Stomach (tissue), 9 donors: ENCODE results near the gene TEX261. TPM values are rescaled to one million over a fixed set of nuclear protein-coding genes. Genes with fewer than 3 reads are reported as not detected.

Source experiments
- DNase-seq, 2 donors: peaks; one replicate each; pipeline versions ENCODE4 v3.0.0 to v3.0.0-alpha.2; 2013 to 2019
- H3K27ac ChIP-seq, 5 donors: fragments of 200-600 bp in 4 of 5; sonication (generic) in 4 of 5; one replicate each; pipeline ENCODE4 v1.5.1; 2013 to 2019; ENCODE audit warnings: mild to moderate bottlenecking in 1 of 5, moderate library complexity in 1 of 5
- H3K27me3 ChIP-seq, 3 donors: fragments of 200-600 bp; sonication (generic); one replicate each; pipeline ENCODE4 v1.5.1; 2017 to 2019; ENCODE audit warnings: mixed run types in 1 of 3
- H3K36me3 ChIP-seq, 4 donors: fragments of 200-600 bp; sonication (generic); 1 replicate in 3 of 4; 2 replicates in 1 of 4; pipeline ENCODE4 v1.5.1; 2016 to 2019
- H3K4me1 ChIP-seq, 4 donors: fragments of 200-600 bp; sonication (generic); one replicate each; pipeline ENCODE4 v1.5.1; 2016 to 2019
- H3K4me3 ChIP-seq, 4 donors: fragments of 200-600 bp; sonication (generic) in 3 of 4; one replicate each; pipeline ENCODE4 v1.5.1; 2016 to 2019; ENCODE audit warnings: mild to moderate bottlenecking in 1 of 4
- H3K9me3 ChIP-seq, 4 donors: fragments of 200-600 bp; sonication (generic); one replicate each; pipeline ENCODE4 v1.5.1; 2016 to 2019
- EP300 ChIP-seq: sonication (generic); formaldehyde crosslinking; IDR thresholded peaks from one replicate; pipeline ENCODE4 v1.6.1; 2017; ENCODE audit warnings: antibody characterized with exemption
- POLR2A ChIP-seq, 4 donors: fragments of 450-650 bp; IDR thresholded peaks; one replicate each; pipeline ENCODE4 v1.6.1; 2016; ENCODE audit warnings: antibody characterized with exemption in 4 of 4, control low read depth in 2 of 4, mild to moderate bottlenecking in 1 of 4, moderate library complexity in 1 of 4
- POLR2AphosphoS5 ChIP-seq, 3 donors: sonication (generic); formaldehyde crosslinking; IDR thresholded peaks; one replicate each; pipeline ENCODE4 v1.6.1; 2016; ENCODE audit warnings: antibody characterized with exemption in 3 of 3
- WGBS, 5 donors: extraction: QIAGEN DNeasy Blood & Tissue Kit in 3 of 5; methylation state at CpG; one replicate each; pipeline versions ENCODE4 v1.1.5 to v1.1.7; 2013 to 2018; 5-methylcytosine and 5-hydroxymethylcytosine counted together
- intact Hi-C: fragments of 100-400 bp; cut with DNase I; formaldehyde crosslinking; loops from one replicate; pipeline ENCODE4 v1.15.1; 2023; ENCODE audit warnings: low total_unique reads
- polyA plus RNA-seq, 3 donors: library from polyadenylated mRNA; stranded (reverse); fragments of 200-250 nt; gene quantifications; one replicate each; pipeline ENCODE4 v1.2.3, GENCODE V29; 2013
- total RNA-seq, 5 donors: library from RNA; depleted of rRNA; stranded (reverse); fragments of >200 nt; gene quantifications; one replicate each; pipeline versions ENCODE4 v1.1.0 to v1.2.3, GENCODE V29; 2014 to 2016
- TF ChIP-seq, protein P1 (sequence below), 7 experiments: fragments of 450-650 bp in 4 of 7; fragments of 200-600 bp in 3 of 7; sonication (generic) in 3 of 7; IDR thresholded peaks; one replicate each; pipeline ENCODE4 v1.5.1; 2016 to 2019; ENCODE audit warnings: antibody characterized with exemption in 7 of 7, control low read depth in 2 of 7, mild to moderate bottlenecking in 1 of 7
- donor health status: healthy with polysubstance abuse.
- donor health status: Bipolar disorder and iron deficiency.
- donor health status: healthy.

The TEX261 gene
- total and polyA plus RNA-seq, 8 donors: 5.2 to 39.1 (median 17.5) TPM

DNA sequence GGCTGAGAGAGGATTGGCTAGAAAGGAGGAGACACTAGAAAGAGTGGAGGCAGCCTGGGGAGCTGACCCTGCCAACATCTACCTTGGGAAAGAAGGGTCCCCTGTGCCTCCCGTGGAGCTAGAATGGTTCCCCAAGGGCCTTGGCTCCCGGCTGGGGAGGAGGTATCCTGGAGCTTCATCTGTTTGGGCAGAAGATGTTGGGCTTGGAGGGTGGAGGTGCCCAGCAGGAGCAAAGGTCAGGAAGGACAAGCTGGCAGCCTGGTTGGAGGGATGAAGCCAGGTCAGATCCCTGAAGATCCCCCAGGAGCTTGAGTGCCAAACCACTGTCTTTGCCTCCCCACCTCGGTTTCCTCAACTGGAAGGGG is 56.1 kb downstream of the TEX261 start:
- H3K4me3 ChIP-seq: no peak overlapping the region
- TF ChIP-seq POLR2AphosphoS5 (IDR thresholded peaks at IDR 0.05): no peak
- no peak for TF ChIP-seq POLR2A (IDR thresholded peaks at IDR 0.05)
- TF ChIP-seq, protein P1, sequence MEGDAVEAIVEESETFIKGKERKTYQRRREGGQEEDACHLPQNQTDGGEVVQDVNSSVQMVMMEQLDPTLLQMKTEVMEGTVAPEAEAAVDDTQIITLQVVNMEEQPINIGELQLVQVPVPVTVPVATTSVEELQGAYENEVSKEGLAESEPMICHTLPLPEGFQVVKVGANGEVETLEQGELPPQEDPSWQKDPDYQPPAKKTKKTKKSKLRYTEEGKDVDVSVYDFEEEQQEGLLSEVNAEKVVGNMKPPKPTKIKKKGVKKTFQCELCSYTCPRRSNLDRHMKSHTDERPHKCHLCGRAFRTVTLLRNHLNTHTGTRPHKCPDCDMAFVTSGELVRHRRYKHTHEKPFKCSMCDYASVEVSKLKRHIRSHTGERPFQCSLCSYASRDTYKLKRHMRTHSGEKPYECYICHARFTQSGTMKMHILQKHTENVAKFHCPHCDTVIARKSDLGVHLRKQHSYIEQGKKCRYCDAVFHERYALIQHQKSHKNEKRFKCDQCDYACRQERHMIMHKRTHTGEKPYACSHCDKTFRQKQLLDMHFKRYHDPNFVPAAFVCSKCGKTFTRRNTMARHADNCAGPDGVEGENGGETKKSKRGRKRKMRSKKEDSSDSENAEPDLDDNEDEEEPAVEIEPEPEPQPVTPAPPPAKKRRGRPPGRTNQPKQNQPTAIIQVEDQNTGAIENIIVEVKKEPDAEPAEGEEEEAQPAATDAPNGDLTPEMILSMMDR (IDR thresholded peaks at IDR 0.05): no peak
- no peak for TF ChIP-seq EP300
- no peak overlapping the region for H3K27ac ChIP-seq
- H3K4me1 ChIP-seq: no peaks in the 10 kb centered on the region
- WGBS, 5 donors: 36 to 84% (median 52%) methylated on average over 2 to 3 of the region's 3 CpGs
- H3K36me3 ChIP-seq: no peaks in the 10 kb centered on the region
- intact Hi-C loops: no loop called here
- H3K27me3 ChIP-seq: peaks cover 0 to 71% (median 6%) of the 10 kb centered on the region in 3 donors
- H3K9me3 ChIP-seq: no peaks in the 10 kb centered on the region
- no peak for DNase-seq

DNA sequence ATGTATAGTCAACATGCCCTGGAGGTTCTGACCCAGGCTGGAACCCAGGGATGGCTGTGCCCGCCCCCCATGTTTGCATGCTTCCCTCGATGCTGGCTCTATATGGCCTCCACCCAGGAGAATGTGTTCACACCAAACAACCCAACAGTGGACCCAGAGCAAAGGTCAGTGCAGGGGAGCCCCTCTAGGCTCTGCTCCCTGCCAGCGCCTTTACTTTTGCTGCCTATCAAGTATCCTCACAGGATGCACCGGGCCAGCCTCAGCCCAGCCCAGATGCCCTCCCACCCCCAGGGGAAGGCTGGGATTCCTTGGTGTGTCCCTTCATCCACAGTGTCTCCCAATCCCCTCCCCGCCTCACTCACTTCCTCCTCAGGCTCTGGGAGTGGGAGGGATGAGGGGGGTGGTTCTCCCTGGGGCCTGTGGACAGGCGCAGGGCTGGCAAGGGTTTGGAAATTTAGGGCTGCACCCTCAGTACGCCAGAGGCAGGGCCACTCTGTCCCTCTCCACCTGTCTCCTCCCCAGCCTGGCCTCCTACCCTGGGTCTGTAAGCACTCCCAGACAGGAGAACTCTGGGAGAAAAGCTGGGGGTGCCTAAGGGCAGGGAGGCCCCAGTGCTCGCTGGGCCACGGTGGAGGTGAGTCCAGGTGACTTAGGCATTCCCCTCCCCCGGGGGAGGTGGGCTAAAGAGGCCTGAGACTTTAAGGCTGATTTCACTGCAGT is 56.6 kb downstream of the TEX261 start:
- 60 to 69% (median 66%) methylated on average over 7 to 10 of the region's 10 CpGs for WGBS, 5 donors
- DNase-seq: no peak
- H3K36me3 ChIP-seq: no peaks in the 10 kb centered on the region
- H3K4me1 ChIP-seq: no peaks in the 10 kb centered on the region
- intact Hi-C loops: no loop called here
- no peaks in the 10 kb centered on the region for H3K9me3 ChIP-seq
- peaks cover 0 to 71% (median 6%) of the 10 kb centered on the region in 3 donors for H3K27me3 ChIP-seq
- no peak overlapping the region for H3K27ac ChIP-seq
- no peak overlapping the region for H3K4me3 ChIP-seq
- TF ChIP-seq EP300 (no peak), POLR2AphosphoS5 (IDR thresholded peaks at IDR 0.05) (no peak), POLR2A (IDR thresholded peaks at IDR 0.05) (no peak)
- TF ChIP-seq, protein P1 (IDR thresholded peaks at IDR 0.05): no peak

DNA sequence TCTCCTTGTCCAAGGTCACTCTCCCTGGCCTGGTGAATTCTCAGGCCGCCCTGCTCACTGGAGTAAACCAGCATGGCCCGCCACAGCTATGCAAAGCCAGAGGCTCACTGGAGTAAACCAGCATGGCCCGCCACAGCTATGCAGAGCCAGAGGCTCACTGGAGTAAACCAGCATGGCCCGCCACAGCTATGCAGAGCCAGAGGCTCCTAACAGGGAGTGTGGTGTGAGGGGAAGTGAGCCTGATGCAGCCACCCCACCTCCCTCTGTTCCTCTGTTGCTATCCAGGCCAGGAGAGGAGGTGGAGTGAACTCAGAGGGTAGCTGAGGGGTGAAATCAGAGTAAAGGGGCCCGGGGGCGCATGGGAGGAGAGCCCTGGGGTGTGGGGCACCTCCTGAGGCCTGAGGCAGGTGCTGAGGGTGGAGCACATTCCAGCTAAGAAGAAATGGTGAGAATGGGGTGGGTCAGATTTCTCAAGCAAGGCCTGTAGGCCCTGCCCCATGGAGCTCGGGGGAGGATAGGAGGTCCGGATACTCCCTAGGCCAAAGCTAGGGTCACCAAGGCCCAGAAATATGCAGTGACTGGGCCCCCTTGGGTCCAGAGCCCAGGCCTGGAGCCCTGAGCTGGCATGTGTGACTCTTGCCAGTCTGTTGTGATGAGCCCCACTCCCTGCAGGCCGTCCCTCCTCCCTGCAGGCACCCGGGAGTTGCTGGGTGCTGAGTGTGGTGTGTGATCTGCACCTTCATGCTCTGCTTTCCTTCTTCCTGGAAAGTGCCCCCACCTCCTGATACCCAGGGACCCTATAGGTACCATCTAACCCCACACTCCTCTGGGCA is 57.5 kb downstream of the TEX261 start:
- Histone ChIP-seq H3K9me3 (no peaks in the 10 kb centered on the region), H3K4me1 (no peaks in the 10 kb centered on the region), H3K27ac (no peak overlapping the region), H3K27me3 (peaks cover 0 to 77% (median 6%) of the 10 kb centered on the region in 3 donors), H3K4me3 (no peak overlapping the region), H3K36me3 (no peaks in the 10 kb centered on the region)
- DNase-seq: peak in 1 of 2 donors; percentile 33
- intact Hi-C loops: no loop called here
- 60 to 80% (median 75%) methylated on average over 5 to 10 of the region's 10 CpGs for WGBS, 5 donors
- TF ChIP-seq EP300 (no peak), POLR2A (IDR thresholded peaks at IDR 0.05) (no peak), POLR2AphosphoS5 (IDR thresholded peaks at IDR 0.05) (no peak)
- TF ChIP-seq, protein P1 (IDR thresholded peaks at IDR 0.05): no peak

DNA sequence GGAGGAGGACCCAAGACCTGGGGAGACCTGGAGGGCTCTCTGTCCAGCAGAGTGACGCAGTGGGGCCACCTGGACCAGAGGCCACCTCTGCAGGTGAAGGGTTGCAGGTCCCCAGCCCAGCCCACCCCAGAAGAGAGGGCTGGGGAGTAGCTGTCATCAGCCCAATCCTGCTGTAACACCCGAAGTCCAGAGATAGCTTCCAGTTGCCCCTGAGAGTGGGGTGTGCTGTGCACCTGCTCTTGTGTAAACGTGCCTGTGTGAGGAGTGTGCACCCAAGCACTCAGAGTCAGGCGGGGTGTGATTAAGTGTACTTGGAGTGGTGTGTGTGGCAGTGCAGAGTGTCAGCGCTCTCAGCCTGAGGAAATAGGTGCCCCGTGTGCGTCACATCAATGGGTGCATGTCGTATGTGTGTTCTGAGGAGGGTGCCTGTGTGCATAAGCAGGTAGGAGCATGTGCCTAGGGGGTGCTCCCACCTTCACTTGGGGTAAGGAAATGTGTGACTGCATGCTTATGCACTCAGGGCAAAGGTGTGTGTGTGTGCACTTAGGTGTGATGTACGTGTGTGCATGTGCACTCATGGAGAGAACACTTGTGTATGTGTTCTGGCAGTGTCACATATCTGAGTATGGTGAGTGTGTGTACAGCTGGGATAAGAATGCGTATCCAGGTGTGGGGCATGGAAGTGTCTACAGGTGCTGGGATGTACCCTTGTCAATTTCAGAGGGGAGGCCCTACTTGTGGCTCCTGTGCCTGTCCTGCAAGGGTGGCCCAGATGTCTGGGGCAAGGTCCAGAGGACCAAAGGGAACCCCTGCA is 58.3 kb downstream of the TEX261 start:
- DNase-seq: peak in 1 of 2 donors; percentile 32
- intact Hi-C loops: no loop called here
- H3K4me1 ChIP-seq: no peaks in the 10 kb centered on the region

More for the DNA sequence above, 58.3 kb downstream of the TEX261 start:
- Histone ChIP-seq H3K36me3 (no peaks in the 10 kb centered on the region), H3K4me3 (no peak overlapping the region), H3K27me3 (peaks cover 0 to 81% (median 6%) of the 10 kb centered on the region in 3 donors), H3K9me3 (no peaks in the 10 kb centered on the region), H3K27ac (no peak overlapping the region)
- WGBS, 5 donors: 64 to 71% (median 69%) methylated on average over 8 to 10 of the region's 10 CpGs
- TF ChIP-seq POLR2AphosphoS5 (IDR thresholded peaks at IDR 0.05): no peak
- TF ChIP-seq EP300: no peak
- no peak for TF ChIP-seq POLR2A (IDR thresholded peaks at IDR 0.05)
- TF ChIP-seq, protein P1 (IDR thresholded peaks at IDR 0.05): no peak
